Immature natural killer cell (primary cell): Measurements from ENCODE around the gene LDHD. TPM values are rescaled to one million over a fixed set of nuclear protein-coding genes. Genes with fewer than 3 reads are reported as not detected.

Source experiments
- DNase-seq, 3 donors: peaks; one replicate each; pipeline ENCODE4 v3.0.0; 2022; ENCODE audit warnings: mixed read lengths in 1 of 3
- H3K27ac Mint-ChIP-seq, 6 donors: one replicate each; pipeline ENCODE4 v1.8.0; 2020; ENCODE audit warnings: mixed read lengths in 6 of 6, mild to moderate bottlenecking in 5 of 6, inconsistent platforms in 4 of 6, moderate library complexity in 3 of 6
- H3K27me3 Mint-ChIP-seq, 3 donors: one replicate each; pipeline ENCODE4 v1.8.0; 2020 to 2021; ENCODE audit warnings: low read depth in 3 of 3, mild to moderate bottlenecking in 3 of 3, mixed read lengths in 3 of 3, moderate library complexity in 3 of 3, inconsistent platforms in 1 of 3
- H3K36me3 Mint-ChIP-seq, 3 donors: one replicate each; pipeline ENCODE4 v1.8.0; 2020; ENCODE audit warnings: mixed read lengths in 3 of 3, inconsistent platforms in 2 of 3, mild to moderate bottlenecking in 2 of 3
- H3K4me1 Mint-ChIP-seq, 2 donors: one replicate each; pipeline ENCODE4 v1.8.0; 2020; ENCODE audit warnings: inconsistent platforms in 2 of 2, mild to moderate bottlenecking in 2 of 2, mixed read lengths in 2 of 2, moderate library complexity in 1 of 2
- H3K4me3 Mint-ChIP-seq, 5 donors: one replicate each; pipeline ENCODE4 v1.8.0; 2020; ENCODE audit warnings: mild to moderate bottlenecking in 5 of 5, mixed read lengths in 5 of 5, inconsistent platforms in 3 of 5, moderate library complexity in 3 of 5
- H3K9me3 Mint-ChIP-seq, 6 donors: one replicate each; pipeline ENCODE4 v1.8.0; 2020; ENCODE audit warnings: mild to moderate bottlenecking in 6 of 6, mixed read lengths in 6 of 6, inconsistent platforms in 4 of 6, moderate library complexity in 3 of 6
- polyA plus RNA-seq, 3 donors: library from polyadenylated mRNA; unstranded; fragments of 300-500 nt; fragmentation: Illumina TruSeq; gene quantifications; one replicate each; pipeline ENCODE4 v1.2.3, GENCODE V29; 2021

Gene LDHD
- polyA plus RNA-seq, 3 donors from 2014 or later: 0.10 to 0.16 TPM; not detected in 1

DNA sequence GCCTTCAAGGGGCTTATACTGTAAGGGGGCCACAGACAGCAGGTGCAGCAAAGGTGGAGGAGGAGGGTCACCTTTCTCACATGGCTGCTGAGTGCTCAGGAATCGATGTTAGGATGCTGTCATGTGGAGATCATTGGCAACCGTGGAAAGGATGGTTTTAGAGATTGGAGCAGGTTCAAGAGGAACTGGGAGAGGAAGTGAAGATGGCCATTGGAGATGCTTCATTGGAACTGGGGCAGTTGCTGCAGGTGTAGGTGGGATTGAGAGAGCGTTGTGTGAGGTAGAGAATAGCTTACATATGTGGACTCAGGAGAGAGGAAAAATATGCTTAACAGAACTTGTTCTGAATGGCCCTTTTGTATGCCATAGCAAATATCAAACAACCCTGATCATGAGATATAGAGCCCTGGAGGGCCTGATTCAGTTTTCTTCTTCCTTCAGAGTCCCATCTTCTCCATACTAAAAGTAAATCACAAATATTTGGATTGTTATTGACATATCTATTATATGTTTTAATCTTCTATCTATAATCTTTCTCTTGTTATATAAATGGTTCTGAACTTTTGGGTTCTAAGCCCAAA is 40.8 kb downstream of the LDHD start:
- no peaks in the 10 kb centered on the region for H3K36me3 Mint-ChIP-seq
- H3K9me3 Mint-ChIP-seq: no peaks in the 10 kb centered on the region
- peaks cover 30 to 41% of the 10 kb centered on the region in 2 donors for H3K4me1 Mint-ChIP-seq
- H3K27me3 Mint-ChIP-seq: peaks cover 13 to 25% (median 16%) of the 10 kb centered on the region in 3 donors
- no peak for DNase-seq
- peak overlapping the region; percentile 64 to 92 (median 72) for H3K4me3 Mint-ChIP-seq
- H3K27ac Mint-ChIP-seq: peak overlapping the region; percentile 72 to 96 (median 86)

DNA sequence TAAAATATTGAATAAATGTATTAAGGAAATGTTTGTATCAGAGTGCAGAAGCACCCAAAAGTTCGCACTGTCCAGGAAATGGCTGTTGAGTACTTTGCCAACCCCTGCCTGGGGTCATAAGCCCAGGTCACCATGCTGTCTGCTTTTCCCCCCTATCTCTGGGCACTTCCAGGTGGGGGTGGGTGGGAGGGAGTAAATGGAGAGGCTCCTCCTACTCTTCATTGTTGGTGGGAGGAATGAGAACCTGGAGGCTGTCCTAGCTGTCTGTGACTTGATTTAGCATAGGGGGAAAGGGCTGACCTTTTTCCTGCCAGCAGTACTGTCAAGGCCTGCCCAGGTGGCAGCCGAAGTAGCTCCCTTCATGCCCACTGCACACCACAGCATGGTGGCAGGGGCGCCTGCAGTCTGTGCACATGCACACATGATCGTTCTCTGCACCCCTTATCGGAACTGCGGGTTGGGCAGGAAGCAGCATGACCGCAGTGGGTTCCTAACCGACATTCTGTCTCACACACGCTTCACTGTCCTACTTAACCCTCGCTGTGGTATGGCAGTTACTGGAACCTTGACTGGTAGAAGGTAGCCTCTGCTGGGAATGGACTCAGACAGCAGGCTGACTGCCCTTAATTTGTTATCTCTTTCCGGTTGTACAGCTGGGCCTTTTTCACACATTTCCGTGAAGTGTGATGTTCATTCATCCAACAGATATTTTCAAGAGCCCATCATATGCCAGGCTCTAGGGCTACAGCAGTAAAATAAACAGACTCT is 41.5 kb downstream of the LDHD start:
- Mint-ChIP-seq H3K9me3 (no peaks in the 10 kb centered on the region), H3K4me3 (peak overlapping the region; percentile 64 to 92 (median 72)), H3K27ac (peak overlapping the region; percentile 72 to 96 (median 86)), H3K36me3 (no peaks in the 10 kb centered on the region), H3K4me1 (peaks cover 30 to 41% of the 10 kb centered on the region in 2 donors), H3K27me3 (peaks cover 16 to 25% (median 19%) of the 10 kb centered on the region in 3 donors)
- DNase-seq: peak; percentile 91 to 92 (median 91)

- Mint-ChIP-seq H3K27me3 (peaks cover 16 to 25% (median 19%) of the 10 kb centered on the region in 3 donors), H3K36me3 (no peaks in the 10 kb centered on the region), H3K4me3 (peak overlapping the region in 4 of 5 donors; percentile 13 to 45 (median 26)), H3K4me1 (peaks cover 30 to 41% of the 10 kb centered on the region in 2 donors), H3K9me3 (no peaks in the 10 kb centered on the region), H3K27ac (peak overlapping the region in 3 of 6 donors; percentile 28 to 69 (median 56))
- no peak for DNase-seq
Measured at GRCh38 chr16:75074304-75074793, 42.2 kb downstream of the LDHD start.

- peaks cover 13 to 25% (median 19%) of the 10 kb centered on the region in 3 donors for H3K27me3 Mint-ChIP-seq
- peak overlapping the region in 3 of 5 donors; percentile 13 to 45 (median 16) for H3K4me3 Mint-ChIP-seq
- H3K27ac Mint-ChIP-seq: peak overlapping the region in 2 of 6 donors; percentile 56 to 69
- DNase-seq: no peak
- no peaks in the 10 kb centered on the region for H3K9me3 Mint-ChIP-seq
- no peaks in the 10 kb centered on the region for H3K36me3 Mint-ChIP-seq
- H3K4me1 Mint-ChIP-seq: peaks cover 30 to 41% of the 10 kb centered on the region in 2 donors
Measured at GRCh38 chr16:75073545-75074303, 42.9 kb downstream of the LDHD start.

DNA sequence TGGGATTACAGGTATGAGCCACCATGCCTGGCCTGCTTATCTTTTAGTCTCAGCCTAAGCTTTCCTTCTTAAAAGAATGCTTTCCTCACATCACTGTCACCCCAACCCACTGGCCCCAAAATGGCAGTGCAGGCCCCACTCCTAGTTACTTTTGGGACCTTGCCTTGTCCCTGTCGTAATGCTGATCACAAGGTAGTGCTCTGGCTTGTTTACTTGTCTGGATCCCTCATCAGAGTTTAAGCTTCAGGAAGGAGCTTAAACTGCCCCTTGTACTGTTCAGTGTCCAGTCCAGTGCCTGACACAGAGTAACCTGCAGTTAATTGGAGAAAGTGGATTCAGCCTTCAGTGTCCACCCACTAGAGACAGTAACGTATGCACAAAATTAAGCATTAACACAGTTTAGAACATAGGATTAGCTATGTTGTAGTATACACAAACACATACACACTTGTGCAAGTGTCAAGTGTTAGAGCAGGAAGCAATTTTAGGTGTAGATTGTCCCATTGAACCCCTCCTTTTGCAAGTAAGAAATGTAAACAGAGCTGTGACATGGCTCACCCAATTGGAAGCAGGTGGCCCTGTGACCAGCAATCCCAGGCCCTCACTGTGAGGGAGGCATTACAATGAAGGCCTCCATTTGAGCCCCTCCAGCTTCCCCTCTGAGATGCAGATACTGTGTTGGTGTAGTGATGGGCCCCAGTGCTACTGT is 44.2 kb downstream of the LDHD start:
- peak overlapping the region in 1 of 6 donors; percentile 24 for H3K27ac Mint-ChIP-seq
- no peak overlapping the region for H3K4me3 Mint-ChIP-seq
- H3K4me1 Mint-ChIP-seq: peaks cover 27 to 40% of the 10 kb centered on the region in 2 donors
- H3K9me3 Mint-ChIP-seq: no peaks in the 10 kb centered on the region
- no peak for DNase-seq
- H3K36me3 Mint-ChIP-seq: no peaks in the 10 kb centered on the region
- H3K27me3 Mint-ChIP-seq: peaks cover 11 to 26% (median 19%) of the 10 kb centered on the region in 3 donors

DNA sequence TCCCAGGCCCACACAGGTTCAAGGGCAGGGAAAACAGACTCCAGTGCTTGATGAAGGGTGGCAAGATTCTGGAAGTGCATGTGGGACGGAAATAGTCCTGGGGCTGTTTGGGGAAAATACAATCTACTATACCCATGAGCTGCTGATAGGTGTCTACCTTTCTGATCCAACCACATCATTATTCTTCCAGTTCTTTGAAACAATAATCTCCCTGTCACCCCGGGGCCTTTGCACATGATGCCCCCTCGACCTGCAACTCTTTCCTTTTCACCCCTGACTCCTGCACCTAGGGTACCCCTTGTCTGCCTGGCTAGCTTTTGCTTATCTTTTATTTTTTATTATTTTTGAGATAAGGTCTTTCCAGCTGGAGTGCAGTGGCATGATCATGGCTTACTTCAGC is 45.0 kb downstream of the LDHD start:
- no peaks in the 10 kb centered on the region for H3K36me3 Mint-ChIP-seq
- no peak overlapping the region for H3K27ac Mint-ChIP-seq
- DNase-seq: no peak
- H3K9me3 Mint-ChIP-seq: no peaks in the 10 kb centered on the region
- H3K4me1 Mint-ChIP-seq: peaks cover 28 to 44% of the 10 kb centered on the region in 2 donors
- peaks cover 11 to 26% (median 22%) of the 10 kb centered on the region in 3 donors for H3K27me3 Mint-ChIP-seq
- H3K4me3 Mint-ChIP-seq: no peak overlapping the region

DNA sequence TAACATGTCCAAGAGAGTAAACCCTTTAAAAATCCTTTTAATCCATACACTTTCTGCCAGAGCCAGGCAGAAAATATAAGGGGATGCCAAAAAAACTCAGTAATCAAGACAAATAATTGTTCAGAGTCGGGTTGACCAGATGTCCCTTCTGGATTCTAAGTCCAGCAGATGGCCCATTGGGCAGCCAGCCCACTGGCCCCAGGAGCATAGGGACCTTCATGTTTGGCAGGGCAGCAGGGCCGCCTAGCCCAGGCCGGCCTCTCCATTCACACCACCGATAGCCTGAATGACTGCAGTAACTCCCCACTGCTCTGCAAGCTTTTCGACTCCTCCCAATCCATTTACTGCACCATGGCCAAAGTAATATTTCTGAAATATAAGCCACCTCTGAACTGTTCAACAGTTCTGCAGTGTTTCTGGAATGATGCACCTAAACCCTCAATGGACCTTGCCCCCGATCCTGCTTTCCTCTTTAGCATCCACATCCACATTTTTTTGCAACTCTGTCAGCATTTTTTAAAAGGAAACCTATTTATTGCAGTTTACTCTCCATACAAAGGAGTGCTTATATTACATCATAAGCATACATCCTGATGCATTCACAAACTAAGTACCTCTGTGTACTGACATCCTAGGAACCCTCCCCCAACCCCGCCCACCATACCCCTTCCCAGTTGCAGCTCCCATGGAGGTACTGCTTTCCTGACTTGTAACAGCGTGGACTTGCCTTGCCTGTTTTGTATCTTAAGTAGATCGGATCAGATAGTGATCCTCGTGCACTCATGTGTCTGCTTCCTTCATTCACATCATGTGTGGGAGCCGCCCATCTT is 46.4 kb downstream of the LDHD start:
- H3K9me3 Mint-ChIP-seq: no peaks in the 10 kb centered on the region
- peak overlapping the region in 1 of 6 donors; percentile 6 for H3K27ac Mint-ChIP-seq

GRCh38 chr16:75068085-75069031 is 48.2 kb downstream of the LDHD start:
- Mint-ChIP-seq H3K36me3 (no peaks in the 10 kb centered on the region), H3K9me3 (no peaks in the 10 kb centered on the region), H3K4me3 (no peak overlapping the region), H3K4me1 (peaks cover 27 to 40% of the 10 kb centered on the region in 2 donors), H3K27me3 (peaks cover 2 to 11% (median 7%) of the 10 kb centered on the region in 3 donors), H3K27ac (peak overlapping the region in 2 of 6 donors; percentile 31 to 48)
- DNase-seq: no peak

More for the DNA sequence above, 46.4 kb downstream of the LDHD start:
- Mint-ChIP-seq H3K4me1 (peaks cover 24 to 42% of the 10 kb centered on the region in 2 donors), H3K36me3 (no peaks in the 10 kb centered on the region), H3K4me3 (no peak overlapping the region), H3K27me3 (peaks cover 7 to 18% (median 13%) of the 10 kb centered on the region in 3 donors)
- DNase-seq: no peak

GRCh38 chr16:75066861-75067447 is 49.6 kb downstream of the LDHD start:
- Mint-ChIP-seq H3K36me3 (no peaks in the 10 kb centered on the region), H3K27ac (peak overlapping the region in 1 of 6 donors; percentile 21), H3K4me1 (peaks cover 29 to 48% of the 10 kb centered on the region in 2 donors), H3K27me3 (peaks cover 2 to 11% (median 10%) of the 10 kb centered on the region in 3 donors), H3K9me3 (no peaks in the 10 kb centered on the region), H3K4me3 (peak overlapping the region in 1 of 5 donors; percentile 41)
- no peak for DNase-seq

DNA sequence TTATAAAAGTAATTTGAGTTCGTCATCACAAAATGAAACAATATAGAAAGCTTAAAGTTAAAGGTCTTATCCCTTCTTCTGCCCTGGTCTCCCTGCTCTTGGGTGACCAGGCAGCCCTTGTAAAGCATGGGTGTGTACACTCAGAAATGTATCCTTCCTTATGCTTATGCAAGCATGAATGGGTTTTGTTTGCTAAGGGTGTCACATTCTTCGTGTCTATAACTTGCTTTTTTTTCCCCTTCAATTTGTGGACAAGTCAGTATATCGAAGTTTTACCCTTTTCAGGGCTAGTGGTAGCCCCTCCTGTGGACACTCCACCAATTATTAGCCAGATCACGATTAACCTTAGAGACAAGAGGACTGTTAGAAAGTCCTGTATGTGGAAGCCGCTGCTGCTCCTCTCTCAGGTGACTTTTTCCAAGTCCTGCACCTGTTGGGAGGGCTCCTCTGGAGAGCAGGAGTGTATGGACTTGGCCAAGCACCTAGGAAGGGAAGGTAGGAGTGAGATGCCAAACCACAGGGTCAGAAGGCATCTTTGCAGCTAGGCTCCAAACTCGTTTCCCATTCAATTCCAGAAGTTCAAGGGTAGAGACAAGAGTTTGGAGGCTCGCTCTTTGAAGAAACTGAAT is 50.9 kb downstream of the LDHD start:
- Mint-ChIP-seq H3K27ac (peak overlapping the region; percentile 86 to 96 (median 90)), H3K9me3 (no peaks in the 10 kb centered on the region), H3K27me3 (peaks cover 2 to 10% (median 10%) of the 10 kb centered on the region in 3 donors), H3K36me3 (no peaks in the 10 kb centered on the region), H3K4me3 (peak overlapping the region; percentile 89 to 96 (median 93)), H3K4me1 (peaks cover 29 to 48% of the 10 kb centered on the region in 2 donors)
- DNase-seq: no peak

GRCh38 chr16:75065149-75065505 is 51.5 kb downstream of the LDHD start:
- Mint-ChIP-seq H3K27ac (peak overlapping the region; percentile 86 to 96 (median 90)), H3K4me1 (peaks cover 29 to 48% of the 10 kb centered on the region in 2 donors), H3K4me3 (peak overlapping the region; percentile 89 to 96 (median 93))

More at GRCh38 chr16:75065149-75065505, 51.5 kb downstream of the LDHD start:
- peak; percentile 70 to 75 (median 72) for DNase-seq
- H3K9me3 Mint-ChIP-seq: no peaks in the 10 kb centered on the region
- H3K36me3 Mint-ChIP-seq: no peaks in the 10 kb centered on the region
- H3K27me3 Mint-ChIP-seq: peaks cover 2 to 10% (median 5%) of the 10 kb centered on the region in 3 donors
